NT2/D1 (cell line): ENCODE measurements around the gene CLEC4G.

Experiments
- SUZ12 ChIP-seq: IDR thresholded peaks from 2 replicates; pipeline ENCODE4 v1.6.1; 2011; ENCODE audit not compliant: insufficient read length, insufficient read depth; ENCODE audit errors: extremely low read depth
- YY1 ChIP-seq: IDR thresholded peaks from 2 replicates; pipeline ENCODE4 v1.6.1; 2011; ENCODE audit not compliant: insufficient read length, insufficient read depth
- ZNF274 ChIP-seq: IDR thresholded peaks from 2 replicates; pipeline ENCODE4 v1.6.1; 2011; ENCODE audit warnings: mild to moderate bottlenecking, low read depth, low read length

DNA sequence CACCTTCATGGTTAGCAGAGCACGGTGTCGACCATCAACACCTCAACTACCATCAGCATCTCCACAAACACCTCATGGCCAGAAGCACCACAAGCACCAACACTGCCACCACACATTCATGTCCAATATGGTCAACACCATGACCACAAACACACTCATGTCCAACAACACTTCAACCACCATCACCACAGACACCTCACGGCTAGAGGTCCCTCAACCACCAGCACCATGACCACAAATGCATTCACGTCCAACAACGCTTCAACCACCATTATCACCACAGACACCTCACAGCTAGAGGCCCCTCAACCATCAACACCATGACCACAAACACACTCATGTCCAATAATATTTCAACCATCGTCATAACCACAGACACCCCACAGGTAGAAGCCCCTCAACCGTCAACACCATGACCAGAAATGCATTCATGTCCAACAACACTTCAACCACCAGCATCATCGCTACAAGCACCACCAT, 41.1 kb downstream of the CLEC4G start:
- TF ChIP-seq ZNF274 (no peak), YY1 (no peak), SUZ12 (no peak)
